HG02588 (cell line): ENCODE results near the gene KLK15.

ENCODE experiments used
- ATAC-seq: cut with Tn5 transposase; IDR thresholded peaks from one replicate; pipeline ENCODE4 v1.9.1; 2021; ENCODE audit warnings: mild to moderate bottlenecking, moderate library complexity; ENCODE audit not compliant: unreplicated experiment

The KLK15 gene

DNA sequence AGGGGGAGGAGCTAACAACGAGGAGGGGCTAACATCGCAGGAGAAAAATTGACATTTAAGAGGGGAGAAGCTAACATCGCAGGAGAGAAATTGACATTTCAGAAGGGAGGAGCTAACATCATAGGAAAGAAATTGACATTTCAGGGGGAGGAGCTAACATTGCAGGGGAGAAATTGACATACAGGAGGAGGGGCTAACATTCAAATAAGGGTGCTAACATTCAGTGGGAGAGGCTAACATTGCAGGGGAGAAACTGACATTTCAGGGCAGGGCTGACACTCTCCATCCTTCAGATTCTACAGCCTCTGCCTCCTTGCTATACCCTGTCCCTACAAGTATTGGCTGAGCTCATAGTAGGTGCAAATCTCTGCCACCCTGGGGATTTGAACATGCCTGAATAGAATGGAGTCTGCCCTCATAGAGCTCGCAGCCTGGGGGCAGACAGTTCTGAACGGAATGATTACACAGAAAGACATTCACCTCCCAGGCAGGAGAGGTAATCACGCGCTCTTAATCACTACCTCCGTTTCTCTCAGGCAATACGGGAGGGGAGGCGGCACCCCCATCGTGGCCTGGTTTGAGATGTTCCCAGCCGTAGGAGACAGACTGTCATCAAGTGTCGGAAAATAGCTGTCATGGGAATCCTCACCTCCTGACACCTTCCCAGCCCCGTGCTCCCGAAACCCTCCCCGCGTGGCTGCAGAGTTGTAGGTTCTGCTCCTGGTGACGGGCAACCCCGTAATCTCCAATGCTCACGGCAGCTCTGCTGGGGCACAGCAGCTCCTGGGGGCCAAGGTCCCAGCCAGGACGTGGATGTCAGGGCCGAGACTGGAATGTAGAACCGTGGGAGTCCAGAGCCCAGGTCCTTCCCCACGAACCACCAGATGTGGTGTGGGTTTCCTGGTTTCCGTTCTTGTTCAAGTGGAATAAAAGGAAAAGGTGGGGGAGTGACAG is 53.6 kb downstream of the KLK15 start:
- ATAC-seq = no peak

DNA sequence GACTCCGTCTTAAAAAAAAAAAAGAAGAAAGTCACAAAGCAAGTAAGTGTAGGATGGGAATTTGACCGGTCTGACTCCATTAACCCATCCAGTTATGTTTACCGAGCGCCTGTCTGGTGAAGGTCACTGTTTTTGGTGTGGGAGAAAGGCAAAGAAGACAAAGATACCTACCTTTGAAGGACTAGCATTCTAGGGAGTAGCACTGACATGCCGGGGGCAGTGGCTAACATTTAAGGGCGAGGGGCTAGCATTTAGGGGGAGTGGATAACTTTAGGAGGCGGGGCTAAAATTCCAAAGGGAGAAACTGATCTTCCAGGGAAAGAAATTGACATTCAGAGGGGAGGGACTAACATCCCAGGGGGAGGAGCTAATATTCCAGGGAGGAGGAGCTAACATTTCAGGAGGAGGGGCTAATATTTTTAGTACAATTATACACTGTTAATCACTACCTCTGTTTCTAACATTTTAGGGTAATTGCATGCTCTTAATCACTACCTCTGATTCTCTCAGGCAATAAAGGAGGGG is 54.4 kb downstream of the KLK15 start:
- no peak for ATAC-seq

DNA sequence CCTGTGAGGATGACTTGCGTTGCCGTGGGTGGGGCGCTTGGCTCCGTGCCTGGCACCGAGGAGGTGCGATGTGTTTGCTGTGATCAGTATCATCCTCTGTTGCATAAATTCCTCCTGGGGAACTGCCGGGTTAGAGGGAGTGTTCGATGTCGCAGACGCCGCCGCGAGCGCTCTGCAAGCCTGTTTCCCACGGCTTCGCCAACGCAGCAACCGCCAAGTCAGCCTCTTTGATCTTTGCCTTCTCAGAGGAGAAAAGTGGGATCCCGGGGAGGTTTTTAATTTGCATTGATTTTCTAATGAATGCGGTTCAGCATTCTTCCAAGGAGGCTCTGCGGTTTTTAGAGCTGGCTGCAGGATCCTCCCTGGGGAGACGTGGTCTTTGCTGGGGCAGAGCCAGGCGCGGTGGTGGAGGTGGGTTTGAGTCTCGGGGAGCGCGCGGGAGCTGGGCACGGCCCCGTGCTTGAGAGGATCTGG is 55.5 kb downstream of the KLK15 start:
- no peak for ATAC-seq

DNA sequence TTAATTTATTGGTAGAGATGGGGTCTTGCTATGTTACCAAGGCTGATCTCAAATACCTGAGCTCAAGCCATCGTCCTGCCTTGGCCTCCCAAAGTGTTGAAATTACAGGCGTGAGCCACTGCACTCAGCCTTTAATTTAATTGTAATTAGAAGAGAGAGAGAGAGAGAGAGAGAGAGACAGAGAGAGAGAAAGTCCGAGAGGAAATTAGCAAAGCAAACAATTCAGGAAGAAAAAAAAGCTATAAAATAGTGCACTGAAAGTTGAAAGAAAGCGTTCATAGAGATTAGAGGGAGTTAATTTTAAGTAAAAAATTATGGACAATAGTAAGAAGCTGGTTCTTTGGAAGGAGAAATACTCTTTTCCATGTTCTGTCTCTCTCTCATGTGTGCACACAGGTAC is 56.1 kb downstream of the KLK15 start:
- no peak for ATAC-seq

DNA sequence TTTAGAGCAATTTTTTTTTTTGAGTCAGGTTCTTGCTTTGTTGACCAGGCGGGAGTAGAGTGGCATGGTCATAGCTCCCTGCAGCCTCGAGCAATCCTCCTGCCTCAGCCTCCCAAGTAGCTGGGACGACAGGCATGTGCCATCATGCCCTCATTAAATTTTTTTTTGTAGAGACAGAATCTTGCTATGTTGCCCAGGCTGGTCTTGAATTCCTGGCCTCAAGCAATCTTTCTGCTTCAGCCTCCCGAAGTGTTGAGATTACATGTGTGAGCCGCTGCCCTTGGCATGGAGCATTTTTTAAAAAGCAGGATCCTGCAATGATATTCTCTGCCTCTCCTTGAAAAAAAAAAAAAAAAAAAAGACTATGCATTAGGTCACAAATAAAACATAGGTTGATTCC is 57.2 kb downstream of the KLK15 start:
- no peak for ATAC-seq
